Measurements from ENCODE around the gene CCDC24.

GRCh38 chr1:43992232-43992995 lies 1.0 kb downstream of the CCDC24 start:
- TF ChIP-seq CTCF (IDR thresholded peaks at IDR 0.05) (no peak), POLR2A (IDR thresholded peaks at IDR 0.05) (no peak)
